HepG2 (cell line): ENCODE data around the gene SH3PXD2A.

Source experiments
- CCAR2 ChIP-seq: fragments of 200-400 bp; formaldehyde crosslinking; optimal IDR thresholded peaks from 2 replicates; pipeline ENCODE3; 2018; ENCODE audit warnings: low read depth, mild to moderate bottlenecking, low read length, moderate library complexity
- CTCF ChIP-seq: sonication (generic); formaldehyde crosslinking; IDR thresholded peaks from 2 replicates; pipeline ENCODE4 v1.5.0; 2020; ENCODE audit warnings: mild to moderate bottlenecking, missing genetic modification reagents, moderate library complexity
- ELK4 ChIP-seq: sonication (generic); formaldehyde crosslinking; IDR thresholded peaks from 2 replicates; pipeline ENCODE4 v1.9.0; 2021; ENCODE audit warnings: missing genetic modification reagents, borderline replicate concordance
- EZH2 ChIP-seq: conservative IDR thresholded peaks from 2 replicates; pipeline ENCODE4 v1.6.1; 2012; ENCODE audit warnings: mild to moderate bottlenecking, low read depth, low read length, moderate library complexity
- GMEB1 ChIP-seq: sonication (generic); formaldehyde crosslinking; IDR thresholded peaks from 2 replicates; pipeline ENCODE4 v1.5.1; 2020; ENCODE audit warnings: missing genetic modification reagents, mild to moderate bottlenecking, borderline replicate concordance
- MAX ChIP-seq: IDR thresholded peaks from 2 replicates; pipeline ENCODE4 v1.6.1; 2012; ENCODE audit warnings: inconsistent platforms
- NR1H2 ChIP-seq: sonication (generic); formaldehyde crosslinking; IDR thresholded peaks from 2 replicates; pipeline ENCODE4 v1.8.1; 2022; ENCODE audit warnings: low read depth, missing genetic modification reagents, borderline replicate concordance
- POLR2AphosphoS5 ChIP-seq: IDR thresholded peaks from 2 replicates; pipeline ENCODE4 v1.6.1; 2012; ENCODE audit warnings: low read depth, low read length
- REST ChIP-seq, 2 experiments: IDR thresholded peaks; 2 replicates each; pipeline ENCODE4 v1.6.1; 2011 to 2012; ENCODE audit warnings: low read length in 2 of 2, borderline replicate concordance in 1 of 2, low read depth in 1 of 2, mild to moderate bottlenecking in 1 of 2, moderate library complexity in 1 of 2
- TCF7L2 ChIP-seq: IDR thresholded peaks from 2 replicates; pipeline ENCODE4 v1.6.1; 2011; ENCODE audit warnings: mild to moderate bottlenecking, low read depth, low read length, moderate library complexity
- ZNF292 ChIP-seq: sonication (generic); formaldehyde crosslinking; IDR thresholded peaks from 2 replicates; pipeline ENCODE4 v1.8.1; 2022; ENCODE audit warnings: mild to moderate bottlenecking, low read depth, missing genetic modification reagents, borderline replicate concordance
- ZNF343 ChIP-seq: sonication (generic); formaldehyde crosslinking; IDR thresholded peaks from 2 replicates; pipeline ENCODE4 v1.4.0; 2020; ENCODE audit warnings: mild to moderate bottlenecking, missing genetic modification reagents
- ZNF816 ChIP-seq: sonication (generic); formaldehyde crosslinking; IDR thresholded peaks from 2 replicates; pipeline ENCODE4 v1.8.0; 2022; ENCODE audit warnings: missing genetic modification reagents, mild to moderate bottlenecking, borderline replicate concordance

- TF ChIP-seq GMEB1 (no peak), POLR2AphosphoS5 (no peak), ELK4 (CRISPR knock-in tag) (no peak), REST (IDR thresholded peaks at IDR 0.05; ENCODE audit: borderline replicate concordance in 1 of 2, low read depth in 1 of 2, low read length in 2 of 2) (no peak), MAX (no peak), ZNF343 (CRISPR knock-in tag) (no peak), CCAR2 (no peak), TCF7L2 (no peak), CTCF (CRISPR knock-in tag) (no peak), ZNF292 (CRISPR knock-in tag) (no peak), EZH2 (no peak), NR1H2 (CRISPR knock-in tag) (no peak), ZNF816 (no peak)
Observed at GRCh38 chr10:103786020-103786419, 69.4 kb downstream of the SH3PXD2A start.
